Fibroblast of mammary gland (primary cell): ENCODE measurements around the gene MMP15.
"Not testable (repeated sequence)": the region's sequence is repeated elsewhere in the genome, so short reads cannot be mapped to it uniquely, and the experiment has no call there.

ENCODE experiments used
- DNase-seq: peaks from one replicate; pipeline ENCODE4 v3.0.0-alpha.2; 2010; ENCODE audit warnings: low read depth
- H3K4me3 ChIP-seq: 2 replicates; pipeline ENCODE4 v1.5.1; 2011; ENCODE audit warnings: low read depth, mild to moderate bottlenecking, low read length, moderate library complexity; ENCODE audit not compliant: control insufficient read depth
- CTCF ChIP-seq: conservative IDR thresholded peaks from 2 replicates; pipeline ENCODE4 v1.5.1; 2011; ENCODE audit warnings: low read depth, low read length, inconsistent platforms; ENCODE audit not compliant: control insufficient read depth, insufficient read depth

MMP15 gene

GRCh38 chr16:58088091-58088490 is 62.5 kb downstream of the MMP15 start:
- no peak for TF ChIP-seq CTCF
- no peak for DNase-seq

GRCh38 chr16:58090396-58090795 is 64.8 kb downstream of the MMP15 start:
- DNase-seq, H3K4me3 ChIP-seq: not testable (repeated sequence)

More at GRCh38 chr16:58088091-58088490, 62.5 kb downstream of the MMP15 start:
- no peak overlapping the region for H3K4me3 ChIP-seq

GRCh38 chr16:58094026-58094425 is 68.5 kb downstream of the MMP15 start:
- TF ChIP-seq CTCF, result no peak
- no peak overlapping the region for H3K4me3 ChIP-seq
- DNase-seq, result no peak

- no peak for TF ChIP-seq CTCF
- no peak overlapping the region for H3K4me3 ChIP-seq
- no peak for DNase-seq
These were observed 69.4 kb downstream of the MMP15 start for GRCh38 chr16:58094791-58095574.

- DNase-seq, H3K4me3 ChIP-seq: not testable (repeated sequence)
These were observed 70.0 kb downstream of the MMP15 start for GRCh38 chr16:58095575-58095960.

GRCh38 chr16:58096249-58096648 is 70.7 kb downstream of the MMP15 start:
- DNase-seq, result no peak
- TF ChIP-seq CTCF, result no peak
- H3K4me3 ChIP-seq, result no peak overlapping the region
